Prostate gland (tissue), 2 donors: ENCODE results near the gene PURB. TPM values are rescaled to one million over a fixed set of nuclear protein-coding genes. Genes with fewer than 3 reads are reported as not detected.

Experiments used
- DNase-seq: peaks from one replicate; pipeline ENCODE4 v3.0.0-alpha.2; 2019; ENCODE audit warnings: low spot score
- H3K27ac ChIP-seq, 2 donors: fragments of 200-600 bp; sonication (generic); 2 replicates each; pipeline ENCODE4 v1.5.1; 2017 to 2019
- H3K27me3 ChIP-seq: fragments of 200-600 bp; sonication (generic); replicated peaks from 2 replicates; pipeline ENCODE4 v1.5.1; 2019; ENCODE audit not compliant: insufficient read depth
- H3K36me3 ChIP-seq, 2 donors: fragments of 200-600 bp; sonication (generic); 1 replicate in 1 of 2; 2 replicates in 1 of 2; pipeline versions ENCODE4 v1.5.1 to v1.8.1; 2017 to 2019
- H3K4me1 ChIP-seq: fragments of 200-600 bp; sonication (generic); replicated peaks from 2 replicates; pipeline ENCODE4 v1.5.1; 2019
- H3K4me3 ChIP-seq, 2 donors: fragments of 200-600 bp; sonication (generic); 2 replicates each; pipeline ENCODE4 v1.5.1; 2017 to 2019
- H3K9me3 ChIP-seq: fragments of 200-600 bp; sonication (generic); 2 replicates; pipeline ENCODE4 v1.5.1; 2017
- POLR2A ChIP-seq: fragments of 450-650 bp; IDR thresholded peaks from one replicate; pipeline ENCODE4 v1.6.1; 2016; ENCODE audit warnings: antibody characterized with exemption, mild to moderate bottlenecking
- POLR2AphosphoS5 ChIP-seq: sonication (generic); formaldehyde crosslinking; IDR thresholded peaks from one replicate; pipeline ENCODE4 v1.6.1; 2017; ENCODE audit warnings: antibody characterized with exemption
- WGBS: methylation state at CpG from one replicate; pipeline ENCODE4 v1.1.5; 2018; 5-methylcytosine and 5-hydroxymethylcytosine counted together
- intact Hi-C: fragments of 100-400 bp; cut with DNase I; formaldehyde crosslinking; loops from one replicate; pipeline ENCODE4 v1.14.2; 2022
- total RNA-seq, 2 donors: library from RNA; depleted of rRNA; stranded (reverse); fragments of >200 nt; gene quantifications; one replicate each; pipeline ENCODE4 v1.1.0, GENCODE V29; 2016
- TF ChIP-seq, protein P1 (sequence below), 4 experiments: fragments of 200-600 bp in 2 of 4; fragments of 450-650 bp in 2 of 4; sonication (generic) in 2 of 4; IDR thresholded peaks; 1 replicate in 3 of 4; 2 replicates in 1 of 4; pipeline ENCODE4 v1.5.1; 2016 to 2019; ENCODE audit warnings: antibody characterized with exemption in 4 of 4, mild to moderate bottlenecking in 2 of 4, moderate library complexity in 2 of 4

Gene PURB
- total RNA-seq, 2 donors from 2014 or later, result 21.9 to 22.0 TPM

DNA sequence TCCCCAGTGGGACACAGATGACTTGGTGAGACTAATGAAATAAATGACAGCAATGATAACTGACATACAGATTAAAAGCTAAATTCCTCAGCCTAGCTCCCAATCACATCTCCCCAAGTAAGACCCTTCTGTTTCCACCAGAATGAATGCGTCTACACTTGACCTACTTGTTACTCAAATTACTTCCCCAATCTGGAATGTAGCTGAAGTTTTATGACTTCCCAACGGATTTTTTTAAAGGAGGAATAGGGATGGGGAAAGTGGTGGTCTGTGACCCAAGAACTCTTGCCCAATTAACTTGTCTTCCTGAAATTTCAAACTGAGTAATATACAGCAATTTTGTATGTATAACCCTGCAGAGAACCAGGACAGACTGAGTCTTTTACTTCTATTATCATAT is 46.6 kb downstream of the PURB start:
- Histone ChIP-seq H3K27ac (no peak overlapping the region), H3K36me3 (no peaks in the 10 kb centered on the region), H3K4me1 (no peaks in the 10 kb centered on the region), H3K4me3 (no peak overlapping the region), H3K9me3 (no peaks in the 10 kb centered on the region), H3K27me3 (no peaks in the 10 kb centered on the region)
- intact Hi-C loops, result no loop called here
- no peak for DNase-seq
- TF ChIP-seq, protein P1, sequence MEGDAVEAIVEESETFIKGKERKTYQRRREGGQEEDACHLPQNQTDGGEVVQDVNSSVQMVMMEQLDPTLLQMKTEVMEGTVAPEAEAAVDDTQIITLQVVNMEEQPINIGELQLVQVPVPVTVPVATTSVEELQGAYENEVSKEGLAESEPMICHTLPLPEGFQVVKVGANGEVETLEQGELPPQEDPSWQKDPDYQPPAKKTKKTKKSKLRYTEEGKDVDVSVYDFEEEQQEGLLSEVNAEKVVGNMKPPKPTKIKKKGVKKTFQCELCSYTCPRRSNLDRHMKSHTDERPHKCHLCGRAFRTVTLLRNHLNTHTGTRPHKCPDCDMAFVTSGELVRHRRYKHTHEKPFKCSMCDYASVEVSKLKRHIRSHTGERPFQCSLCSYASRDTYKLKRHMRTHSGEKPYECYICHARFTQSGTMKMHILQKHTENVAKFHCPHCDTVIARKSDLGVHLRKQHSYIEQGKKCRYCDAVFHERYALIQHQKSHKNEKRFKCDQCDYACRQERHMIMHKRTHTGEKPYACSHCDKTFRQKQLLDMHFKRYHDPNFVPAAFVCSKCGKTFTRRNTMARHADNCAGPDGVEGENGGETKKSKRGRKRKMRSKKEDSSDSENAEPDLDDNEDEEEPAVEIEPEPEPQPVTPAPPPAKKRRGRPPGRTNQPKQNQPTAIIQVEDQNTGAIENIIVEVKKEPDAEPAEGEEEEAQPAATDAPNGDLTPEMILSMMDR (IDR thresholded peaks at IDR 0.05), result no peak
- no peak for TF ChIP-seq POLR2AphosphoS5
- no peak for TF ChIP-seq POLR2A
- 53% methylated on average over 2 of the region's 2 CpGs for WGBS

DNA sequence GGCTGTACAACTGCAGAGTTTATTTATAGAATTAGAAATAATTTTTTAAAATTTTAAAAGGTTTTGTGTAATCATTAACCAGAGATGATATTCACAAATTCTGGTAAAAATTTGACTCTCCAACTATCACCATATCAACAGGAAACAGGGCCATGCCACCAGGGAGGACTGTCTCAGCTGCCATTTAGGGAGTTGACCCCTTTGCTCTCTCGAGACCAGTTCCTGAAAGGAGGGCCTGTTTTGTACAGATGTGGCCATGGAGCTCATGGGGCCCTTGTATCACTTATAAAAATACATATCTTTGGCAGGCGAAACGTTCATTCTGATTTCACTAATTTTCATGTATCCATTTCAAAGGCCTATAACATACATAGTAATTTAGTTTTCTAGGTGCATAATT is 57.8 kb downstream of the PURB start:
- 89% methylated on average over 3 of the region's 3 CpGs for WGBS
- Histone ChIP-seq H3K9me3 (no peaks in the 10 kb centered on the region), H3K27ac (no peak overlapping the region), H3K36me3 (no peaks in the 10 kb centered on the region), H3K4me3 (no peak overlapping the region), H3K27me3 (no peaks in the 10 kb centered on the region), H3K4me1 (no peaks in the 10 kb centered on the region)
- TF ChIP-seq POLR2AphosphoS5, result no peak
- TF ChIP-seq POLR2A, result no peak
- TF ChIP-seq, protein P1 (IDR thresholded peaks at IDR 0.05), result no peak
- intact Hi-C loops, result no loop called here
- no peak for DNase-seq

Other genes starting within 250 kb of the PURB start
- 10 to 100 TPM; 27.1 to 42.8 TPM for gene ZMIZ2, start 136.7 kb downstream of the PURB start, total RNA-seq
- gene PPIA, start 88.8 kb downstream of the PURB start, total RNA-seq, result 1,000 to 10,000 TPM in 1 of 2 donors, 100 to 1,000 TPM in 1; 957 to 1,544 TPM
- gene H2AZ2, start 37.4 kb downstream of the PURB start, total RNA-seq, result 100 to 1,000 TPM; 111 to 146 TPM
- 1 to 10 TPM; 1.9 to 2.7 TPM for gene MYO1G, start 93.5 kb upstream of the PURB start, total RNA-seq
- gene CCM2, start 114.7 kb upstream of the PURB start, total RNA-seq, result 10 to 100 TPM; 30.0 to 83.6 TPM
- gene NACAD, start 203.4 kb upstream of the PURB start, total RNA-seq, result 10 to 100 TPM in 1 of 2 donors, 1 to 10 TPM in 1; 3.5 to 10.3 TPM
- 10 to 100 TPM; 46.4 to 76.3 TPM for gene TBRG4, start 226.2 kb upstream of the PURB start, total RNA-seq